Tibial artery (tissue), 4 donors: ENCODE measurements around the gene SART3.

Source experiments
- DNase-seq, 2 donors: peaks; one replicate each; pipeline ENCODE4 v3.0.0-alpha.2; 2019
- H3K27ac ChIP-seq, 2 donors: fragments of 200-600 bp; sonication (generic) in 1 of 2; 1 replicate in 1 of 2; 2 replicates in 1 of 2; pipeline ENCODE4 v1.5.1; 2018 to 2019; ENCODE audit warnings: mild to moderate bottlenecking in 1 of 2
- H3K27me3 ChIP-seq, 2 donors: fragments of 200-600 bp; sonication (generic) in 1 of 2; one replicate each; pipeline versions ENCODE4 v1.5.1 to v1.6.0; 2016 to 2019
- H3K36me3 ChIP-seq, 3 donors: fragments of 200-600 bp; sonication (generic) in 2 of 3; one replicate each; pipeline ENCODE4 v1.5.1; 2016 to 2019; ENCODE audit warnings: mild to moderate bottlenecking in 2 of 3
- H3K4me1 ChIP-seq, 4 donors: fragments of 200-600 bp; sonication (generic) in 2 of 4; 1 replicate in 3 of 4; 2 replicates in 1 of 4; pipeline ENCODE4 v1.5.1; 2016 to 2019
- H3K4me3 ChIP-seq, 2 donors: fragments of 200-600 bp; sonication (generic) in 1 of 2; 1 replicate in 1 of 2; 2 replicates in 1 of 2; pipeline ENCODE4 v1.5.1; 2018 to 2019; ENCODE audit warnings: mild to moderate bottlenecking in 2 of 2
- H3K9me3 ChIP-seq, 3 donors: fragments of 200-600 bp; sonication (generic) in 1 of 3; one replicate each; pipeline ENCODE4 v1.5.1; 2016 to 2019
- CTCF ChIP-seq, 2 experiments: fragments of 200-600 bp in 1 of 2; fragments of 450-650 bp in 1 of 2; IDR thresholded peaks; one replicate each; pipeline ENCODE4 v1.5.1; 2017 to 2019; ENCODE audit warnings: antibody characterized with exemption in 2 of 2, mild to moderate bottlenecking in 1 of 2, moderate library complexity in 1 of 2
- intact Hi-C: fragments of 100-400 bp; cut with DNase I; formaldehyde crosslinking; loops from one replicate; pipeline ENCODE4 v1.15.0; 2023; ENCODE audit warnings: low total_unique reads

SART3 gene

DNA sequence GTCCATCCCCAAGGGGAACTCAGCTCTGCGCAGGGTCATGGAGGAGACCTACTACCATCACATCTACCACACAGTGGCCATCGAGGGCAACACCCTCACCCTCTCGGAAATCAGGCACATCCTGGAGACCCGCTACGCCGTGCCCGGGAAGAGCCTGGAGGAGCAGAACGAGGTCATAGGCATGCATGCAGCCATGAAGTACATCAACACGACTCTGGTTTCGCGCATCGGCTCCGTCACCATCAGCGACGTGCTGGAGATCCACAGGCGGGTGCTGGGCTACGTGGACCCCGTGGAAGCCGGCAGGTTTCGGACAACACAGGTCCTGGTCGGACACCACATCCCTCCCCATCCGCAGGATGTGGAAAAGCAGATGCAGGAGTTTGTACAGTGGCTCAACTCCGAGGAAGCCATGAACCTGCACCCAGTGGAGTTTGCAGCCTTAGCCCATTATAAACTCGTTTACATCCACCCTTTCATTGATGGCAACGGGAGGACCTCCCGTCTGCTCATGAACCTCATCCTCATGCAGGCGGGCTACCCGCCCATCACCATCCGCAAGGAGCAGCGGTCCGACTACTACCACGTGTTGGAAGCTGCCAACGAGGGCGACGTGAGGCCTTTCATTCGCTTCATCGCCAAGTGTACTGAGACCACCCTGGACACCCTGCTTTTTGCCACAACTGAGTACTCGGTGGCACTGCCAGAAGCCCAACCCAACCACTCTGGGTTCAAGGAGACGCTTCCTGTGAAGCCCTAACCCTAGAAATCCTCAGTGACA lies 42.1 kb downstream of the SART3 start:
- no peak overlapping the region for H3K27ac ChIP-seq
- H3K4me3 ChIP-seq: no peak overlapping the region
- no peak for DNase-seq
- peaks cover 0 to 22% (median 16%) of the 10 kb centered on the region in 4 donors for H3K4me1 ChIP-seq
- TF ChIP-seq CTCF (IDR thresholded peaks at IDR 0.05): no peak
- no peaks in the 10 kb centered on the region for H3K9me3 ChIP-seq
- intact Hi-C loops: loop anchor here (10.0 kb wide), 1 partner anchor 834 kb away; the partner anchor contains the start of gene PWP1
- H3K36me3 ChIP-seq: peaks cover 50 to 71% (median 59%) of the 10 kb centered on the region in 3 donors
- no peaks in the 10 kb centered on the region for H3K27me3 ChIP-seq

DNA sequence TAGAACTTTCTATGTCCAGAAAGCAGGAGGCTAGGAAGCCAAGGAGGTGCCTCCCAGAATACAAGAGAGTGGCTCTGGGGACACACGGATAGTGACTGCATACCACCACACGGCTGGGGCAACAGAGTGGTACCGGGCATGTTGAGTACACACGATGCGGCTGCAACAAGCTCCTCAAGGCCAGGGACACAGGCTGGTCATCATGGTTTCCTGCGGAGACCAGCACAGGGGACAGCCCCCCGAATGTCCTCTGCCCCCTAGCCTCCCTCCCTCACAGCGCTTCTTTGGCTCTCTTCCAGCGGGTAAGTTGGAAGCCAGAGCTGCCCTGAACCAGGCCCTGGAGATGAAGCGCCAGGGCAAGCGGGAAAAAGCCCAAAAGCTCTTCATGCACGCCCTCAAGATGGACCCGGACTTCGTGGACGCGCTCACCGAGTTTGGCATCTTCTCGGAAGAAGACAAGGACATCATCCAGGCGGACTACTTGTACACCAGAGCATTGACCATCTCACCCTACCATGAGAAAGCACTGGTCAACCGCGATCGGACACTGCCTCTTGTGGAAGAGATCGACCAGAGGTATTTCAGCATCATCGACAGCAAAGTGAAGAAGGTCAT lies 42.8 kb downstream of the SART3 start:
- Histone ChIP-seq H3K4me1 (peaks cover 0 to 22% (median 16%) of the 10 kb centered on the region in 4 donors), H3K4me3 (no peak overlapping the region), H3K36me3 (peaks cover 43 to 64% (median 52%) of the 10 kb centered on the region in 3 donors), H3K27me3 (no peaks in the 10 kb centered on the region), H3K9me3 (no peaks in the 10 kb centered on the region), H3K27ac (no peak overlapping the region)
- DNase-seq: no peak
- intact Hi-C loops: loop anchor here (10.0 kb wide), 1 partner anchor 833 kb away; the partner anchor contains the start of gene PWP1
- no peak for TF ChIP-seq CTCF (IDR thresholded peaks at IDR 0.05)

DNA sequence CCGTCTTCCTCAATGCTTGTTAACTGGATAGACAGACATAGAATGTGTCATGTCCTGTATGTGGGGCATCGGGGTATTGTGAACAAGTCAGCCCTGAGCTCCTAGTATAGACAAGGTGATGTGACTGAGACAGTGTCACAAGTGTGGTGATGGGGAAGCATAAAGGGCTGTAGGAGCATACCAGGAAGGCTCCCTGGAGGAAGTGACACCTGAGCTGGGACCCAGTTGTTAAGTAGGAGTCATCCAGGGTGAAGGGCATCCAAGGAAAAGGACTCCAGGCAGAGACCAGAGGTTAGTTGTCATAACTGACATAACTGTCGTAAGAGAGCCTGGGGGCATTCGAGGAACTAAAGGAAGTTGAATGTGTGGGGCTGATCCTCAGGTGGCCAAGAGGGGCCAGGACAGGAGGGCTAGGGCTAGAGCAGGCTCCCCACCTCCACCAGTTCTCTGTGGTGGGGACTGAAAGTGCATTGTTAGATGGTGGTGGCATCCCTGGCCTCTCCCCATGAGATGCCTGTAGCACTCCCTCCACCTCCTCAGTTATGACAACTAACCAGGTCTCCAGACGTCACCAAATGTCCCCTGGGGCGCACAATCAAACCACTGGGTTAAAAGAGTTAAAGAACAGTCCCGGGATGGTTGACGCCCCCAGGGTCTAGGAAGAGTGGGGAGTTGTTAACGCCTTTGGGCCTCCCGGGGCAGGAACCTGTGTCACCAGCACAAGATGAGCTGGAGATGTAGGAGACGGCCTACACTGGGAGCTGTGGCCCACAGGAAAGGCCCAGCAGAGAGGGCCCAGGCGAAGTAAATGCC lies 43.5 kb downstream of the SART3 start:
- DNase-seq: no peak
- TF ChIP-seq CTCF (IDR thresholded peaks at IDR 0.05): no peak
- H3K9me3 ChIP-seq: no peaks in the 10 kb centered on the region
- H3K4me3 ChIP-seq: no peak overlapping the region
- intact Hi-C loops: loop anchor here (10.0 kb wide), 1 partner anchor 833 kb away; the partner anchor contains the start of gene PWP1
- H3K36me3 ChIP-seq: peaks cover 36 to 57% (median 45%) of the 10 kb centered on the region in 3 donors
- no peaks in the 10 kb centered on the region for H3K27me3 ChIP-seq
- peaks cover 0 to 22% (median 16%) of the 10 kb centered on the region in 4 donors for H3K4me1 ChIP-seq
- no peak overlapping the region for H3K27ac ChIP-seq

- H3K36me3 ChIP-seq: peaks cover 36 to 49% (median 37%) of the 10 kb centered on the region in 3 donors
- H3K27me3 ChIP-seq: no peaks in the 10 kb centered on the region
- intact Hi-C loops: loop anchor here (10.0 kb wide), 1 partner anchor 832 kb away; the partner anchor contains the start of gene PWP1
- DNase-seq: no peak
- no peak overlapping the region for H3K4me3 ChIP-seq
- H3K4me1 ChIP-seq: peaks cover 0 to 23% (median 17%) of the 10 kb centered on the region in 4 donors
- TF ChIP-seq CTCF (IDR thresholded peaks at IDR 0.05): no peak
- no peak overlapping the region for H3K27ac ChIP-seq
- no peaks in the 10 kb centered on the region for H3K9me3 ChIP-seq
These were observed 44.3 kb downstream of the SART3 start for GRCh38 chr12:108516511-108517275.

DNA sequence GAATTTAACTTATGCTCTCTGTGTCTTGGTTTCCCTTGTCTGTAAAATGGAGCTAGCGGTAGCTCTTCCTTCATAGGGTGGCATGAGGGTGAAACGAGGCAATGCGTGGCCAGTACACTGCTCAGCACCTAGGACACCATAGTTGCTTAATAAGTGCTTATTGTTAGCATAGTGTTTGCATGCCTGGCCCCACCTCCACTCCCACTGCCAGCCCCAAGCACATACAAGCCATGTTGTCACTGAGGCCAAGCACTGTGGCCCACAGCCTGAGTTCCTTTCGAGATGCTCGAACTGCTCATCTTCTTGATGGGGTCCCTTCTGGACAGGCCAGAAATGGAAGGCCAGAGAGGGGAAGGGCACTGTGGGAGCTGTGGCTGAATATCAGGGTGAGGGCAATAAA lies 45.1 kb downstream of the SART3 start:
- no peaks in the 10 kb centered on the region for H3K27me3 ChIP-seq
- intact Hi-C loops: loop anchor here (10.0 kb wide), 1 partner anchor 831 kb away; the partner anchor contains the start of gene PWP1
- DNase-seq: no peak
- H3K4me3 ChIP-seq: peak overlapping the region; percentile 72 to 91
- H3K9me3 ChIP-seq: no peaks in the 10 kb centered on the region
- H3K27ac ChIP-seq: peak overlapping the region in 1 of 2 donors; percentile 79
- H3K4me1 ChIP-seq: peaks cover 0 to 26% (median 18%) of the 10 kb centered on the region in 4 donors
- H3K36me3 ChIP-seq: peaks cover 28 to 41% (median 29%) of the 10 kb centered on the region in 3 donors
- no peak for TF ChIP-seq CTCF (IDR thresholded peaks at IDR 0.05)
